GM23338 (cell line): ENCODE data around the gene ADCY3. TPM values are rescaled to one million over a fixed set of nuclear protein-coding genes. Genes with fewer than 3 reads are reported as not detected.

ENCODE experiments used
- ATAC-seq: fragments of 200-7000 bp; cut with Tn5 transposase; 3 replicates; pipeline ENCODE4 v1.9.1; 2020
- DNase-seq: peaks from one replicate; pipeline ENCODE4 v3.0.0-alpha.2; 2015; ENCODE audit warnings: low spot score
- H2AFZ ChIP-seq: fragments of 200-600 bp; sonication (generic); 2 replicates; pipeline ENCODE4 v1.8.0; 2016; ENCODE audit warnings: antibody characterized with exemption, mild to moderate bottlenecking, moderate library complexity
- H3F3A ChIP-seq: fragments of 200-600 bp; sonication (generic); replicated peaks from 2 replicates; pipeline ENCODE4 v1.8.0; 2017; ENCODE audit warnings: antibody characterized with exemption, mixed run types, low read depth
- H3K27ac ChIP-seq: fragments of 200-600 bp; sonication (generic); 2 replicates; pipeline ENCODE4 v1.6.1; 2016; ENCODE audit warnings: low read depth
- H3K27me3 ChIP-seq: fragments of 200-600 bp; sonication (generic); 2 replicates; pipeline ENCODE4 v1.8.0; 2016; ENCODE audit warnings: mild to moderate bottlenecking, mixed run types, moderate library complexity; ENCODE audit not compliant: insufficient read depth
- H3K36me3 ChIP-seq: fragments of 200-600 bp; sonication (generic); 2 replicates; pipeline ENCODE4 v1.8.0; 2016; ENCODE audit warnings: mild to moderate bottlenecking; ENCODE audit not compliant: insufficient read depth
- H3K4me1 ChIP-seq: fragments of 200-600 bp; sonication (generic); 2 replicates; pipeline ENCODE4 v1.8.0; 2016; ENCODE audit warnings: mild to moderate bottlenecking, moderate library complexity; ENCODE audit not compliant: insufficient read depth
- H3K4me2 ChIP-seq: fragments of 200-600 bp; sonication (generic); 2 replicates; pipeline ENCODE4 v1.7.1; 2017; ENCODE audit warnings: mixed run types
- H3K4me3 ChIP-seq: fragments of 200-600 bp; sonication (generic); 2 replicates; pipeline ENCODE4 v1.6.1; 2016; ENCODE audit warnings: mixed run types
- H3K79me2 ChIP-seq: fragments of 200-600 bp; sonication (generic); replicated peaks from 2 replicates; pipeline ENCODE4 v1.8.0; 2017; ENCODE audit warnings: mild to moderate bottlenecking; ENCODE audit not compliant: insufficient read depth
- H3K9me2 ChIP-seq: fragments of 200-600 bp; sonication (generic); 2 replicates; pipeline ENCODE4 v1.8.0; 2017; ENCODE audit not compliant: insufficient read depth
- H4K20me1 ChIP-seq: fragments of 200-600 bp; sonication (generic); replicated peaks from 2 replicates; pipeline ENCODE4 v1.8.0; 2017; ENCODE audit warnings: mild to moderate bottlenecking; ENCODE audit not compliant: insufficient read depth
- H3K27ac Mint-ChIP-seq: 2 replicates; pipeline ENCODE4 v1.8.0; 2020; ENCODE audit warnings: inconsistent platforms, mild to moderate bottlenecking, moderate library complexity, mixed read lengths
- H3K27me3 Mint-ChIP-seq: 3 replicates; pipeline ENCODE4 v1.8.0; 2022; ENCODE audit warnings: low read depth, mild to moderate bottlenecking, moderate library complexity, mixed read lengths, inconsistent platforms; ENCODE audit not compliant: insufficient read depth, poor library complexity
- H3K36me3 Mint-ChIP-seq: 3 replicates; pipeline ENCODE4 v1.8.0; 2021; ENCODE audit warnings: low read depth, mild to moderate bottlenecking, inconsistent platforms, moderate library complexity, mixed read lengths
- H3K4me1 Mint-ChIP-seq: 3 replicates; pipeline ENCODE4 v1.8.0; 2020; ENCODE audit warnings: mild to moderate bottlenecking, inconsistent platforms, mixed read lengths
- H3K4me3 Mint-ChIP-seq: 3 replicates; pipeline ENCODE4 v1.8.0; 2021; ENCODE audit warnings: moderate library complexity, mild to moderate bottlenecking, inconsistent platforms, mixed read lengths
- H3K9me3 Mint-ChIP-seq: 3 replicates; pipeline ENCODE4 v1.8.0; 2020; ENCODE audit warnings: moderate library complexity, mild to moderate bottlenecking, inconsistent platforms, mixed read lengths
- CREB1 ChIP-seq: fragments of 250-450 bp; sonication (Bioruptor Pico); IDR thresholded peaks from 2 replicates; pipeline ENCODE4 v1.5.0; 2020; ENCODE audit warnings: low read depth, mild to moderate bottlenecking, moderate library complexity
- ETS1 ChIP-seq: IDR thresholded peaks from 2 replicates; pipeline ENCODE4 v1.6.1; 2016; ENCODE audit warnings: antibody characterized with exemption
- EZH2phosphoT487 ChIP-seq: fragments of 200-600 bp; sonication (generic); IDR thresholded peaks from one replicate; pipeline ENCODE4 v1.8.1; 2018; ENCODE audit warnings: antibody characterized with exemption; ENCODE audit not compliant: unreplicated experiment
- JUNB ChIP-seq: IDR thresholded peaks from one replicate; pipeline ENCODE4 v1.6.1; 2016; ENCODE audit warnings: antibody characterized with exemption; ENCODE audit not compliant: unreplicated experiment
- NANOG ChIP-seq: IDR thresholded peaks from 2 replicates; pipeline ENCODE4 v1.6.1; 2016; ENCODE audit warnings: antibody characterized with exemption, borderline replicate concordance
- ZNF114 ChIP-seq: fragments of 250-450 bp; sonication (Bioruptor Pico); IDR thresholded peaks from 2 replicates; pipeline ENCODE4 v1.5.0; 2020; ENCODE audit warnings: mild to moderate bottlenecking, moderate library complexity
- ZNF331 ChIP-seq: fragments of 250-450 bp; sonication (Bioruptor Pico); IDR thresholded peaks from 2 replicates; pipeline ENCODE4 v1.5.0; 2020; ENCODE audit warnings: low read depth, mild to moderate bottlenecking, moderate library complexity
- ZNF462 ChIP-seq: fragments of 250-450 bp; sonication (Bioruptor Pico); IDR thresholded peaks from 2 replicates; pipeline ENCODE4 v1.5.0; 2020; ENCODE audit warnings: mild to moderate bottlenecking, moderate library complexity
- polyA plus RNA-seq: library from polyadenylated mRNA; unstranded; fragments of >200 nt; fragmentation: Nextera tagmentation; extraction: Ambion mirVana; gene quantifications from 2 replicates; pipeline ENCODE4 v1.2.1, GENCODE V29; 2016
- total RNA-seq: library from RNA; depleted of rRNA; stranded (reverse); fragments of >200 nt; shearing (Covaris generic); gene quantifications from 2 replicates; pipeline ENCODE4 v1.2.3, GENCODE V29; 2014
- TF ChIP-seq, protein P1 (sequence below): IDR thresholded peaks from one replicate; pipeline ENCODE4 v1.6.1; 2018; ENCODE audit warnings: antibody characterized with exemption; ENCODE audit not compliant: unreplicated experiment

Gene ADCY3
- total and polyA plus RNA-seq, 2 experiments from 2014 or later: 9.7 to 32.4 TPM

- TF ChIP-seq JUNB (no peak), EZH2phosphoT487 (no peak), ETS1 (no peak), ZNF462 (CRISPR knock-in tag) (no peak), NANOG (no peak), CREB1 (no peak), ZNF331 (CRISPR knock-in tag) (no peak), ZNF114 (no peak)
- TF ChIP-seq, protein P1, sequence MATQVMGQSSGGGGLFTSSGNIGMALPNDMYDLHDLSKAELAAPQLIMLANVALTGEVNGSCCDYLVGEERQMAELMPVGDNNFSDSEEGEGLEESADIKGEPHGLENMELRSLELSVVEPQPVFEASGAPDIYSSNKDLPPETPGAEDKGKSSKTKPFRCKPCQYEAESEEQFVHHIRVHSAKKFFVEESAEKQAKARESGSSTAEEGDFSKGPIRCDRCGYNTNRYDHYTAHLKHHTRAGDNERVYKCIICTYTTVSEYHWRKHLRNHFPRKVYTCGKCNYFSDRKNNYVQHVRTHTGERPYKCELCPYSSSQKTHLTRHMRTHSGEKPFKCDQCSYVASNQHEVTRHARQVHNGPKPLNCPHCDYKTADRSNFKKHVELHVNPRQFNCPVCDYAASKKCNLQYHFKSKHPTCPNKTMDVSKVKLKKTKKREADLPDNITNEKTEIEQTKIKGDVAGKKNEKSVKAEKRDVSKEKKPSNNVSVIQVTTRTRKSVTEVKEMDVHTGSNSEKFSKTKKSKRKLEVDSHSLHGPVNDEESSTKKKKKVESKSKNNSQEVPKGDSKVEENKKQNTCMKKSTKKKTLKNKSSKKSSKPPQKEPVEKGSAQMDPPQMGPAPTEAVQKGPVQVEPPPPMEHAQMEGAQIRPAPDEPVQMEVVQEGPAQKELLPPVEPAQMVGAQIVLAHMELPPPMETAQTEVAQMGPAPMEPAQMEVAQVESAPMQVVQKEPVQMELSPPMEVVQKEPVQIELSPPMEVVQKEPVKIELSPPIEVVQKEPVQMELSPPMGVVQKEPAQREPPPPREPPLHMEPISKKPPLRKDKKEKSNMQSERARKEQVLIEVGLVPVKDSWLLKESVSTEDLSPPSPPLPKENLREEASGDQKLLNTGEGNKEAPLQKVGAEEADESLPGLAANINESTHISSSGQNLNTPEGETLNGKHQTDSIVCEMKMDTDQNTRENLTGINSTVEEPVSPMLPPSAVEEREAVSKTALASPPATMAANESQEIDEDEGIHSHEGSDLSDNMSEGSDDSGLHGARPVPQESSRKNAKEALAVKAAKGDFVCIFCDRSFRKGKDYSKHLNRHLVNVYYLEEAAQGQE: no peak
- no peaks in the 10 kb centered on the region for H3F3A ChIP-seq
- H3K4me2 ChIP-seq: no peak overlapping the region
- H3K4me3 Mint-ChIP-seq: no peak overlapping the region
- H3K9me2 ChIP-seq: no peaks in the 10 kb centered on the region
- DNase-seq (no peak), ATAC-seq (no peak)
- H3K36me3 ChIP-seq: no peaks in the 10 kb centered on the region
- H3K27me3 Mint-ChIP-seq: peaks cover 2% of the 10 kb centered on the region
- H4K20me1 ChIP-seq: no peaks in the 10 kb centered on the region
- H3K27ac ChIP-seq: no peak overlapping the region
- peaks cover 18% of the 10 kb centered on the region for H3K4me1 ChIP-seq
- peaks cover 22% of the 10 kb centered on the region for H3K4me1 Mint-ChIP-seq
- H3K9me3 Mint-ChIP-seq: no peaks in the 10 kb centered on the region
- H3K36me3 Mint-ChIP-seq: peaks cover 10% of the 10 kb centered on the region; the same call in 2 of the 3 replicates
- no peak overlapping the region for H3K4me3 ChIP-seq
- no peaks in the 10 kb centered on the region for H3K79me2 ChIP-seq
- H3K27me3 ChIP-seq: no peaks in the 10 kb centered on the region
- no peak overlapping the region for H2AFZ ChIP-seq
- no peak overlapping the region for H3K27ac Mint-ChIP-seq
Observed at GRCh38 chr2:24787532-24787931, 132.5 kb downstream of the ADCY3 start.
